Measurements from ENCODE around the gene TSPYL2.

DNA sequence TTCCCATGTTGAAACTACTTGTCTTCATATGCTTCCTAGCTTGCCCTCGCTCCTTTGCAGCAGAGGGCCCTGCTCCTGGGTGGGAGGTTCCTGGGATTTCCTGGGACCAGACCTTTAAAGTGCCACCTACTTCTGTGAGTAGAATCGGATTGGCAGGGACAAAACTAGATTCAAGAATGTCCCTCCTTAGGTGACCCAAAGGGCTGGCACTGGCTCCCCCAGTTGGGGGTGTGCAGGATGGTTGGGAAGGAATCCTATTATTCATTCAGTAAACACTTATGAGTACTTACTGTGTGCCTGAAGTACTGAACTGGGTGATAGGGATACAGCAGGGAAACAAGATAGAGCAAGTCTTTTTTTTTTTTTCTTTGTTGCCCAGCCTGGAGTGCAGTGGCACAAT lies 9.2 kb downstream of the TSPYL2 start:
- TF ChIP-seq, protein P1, sequence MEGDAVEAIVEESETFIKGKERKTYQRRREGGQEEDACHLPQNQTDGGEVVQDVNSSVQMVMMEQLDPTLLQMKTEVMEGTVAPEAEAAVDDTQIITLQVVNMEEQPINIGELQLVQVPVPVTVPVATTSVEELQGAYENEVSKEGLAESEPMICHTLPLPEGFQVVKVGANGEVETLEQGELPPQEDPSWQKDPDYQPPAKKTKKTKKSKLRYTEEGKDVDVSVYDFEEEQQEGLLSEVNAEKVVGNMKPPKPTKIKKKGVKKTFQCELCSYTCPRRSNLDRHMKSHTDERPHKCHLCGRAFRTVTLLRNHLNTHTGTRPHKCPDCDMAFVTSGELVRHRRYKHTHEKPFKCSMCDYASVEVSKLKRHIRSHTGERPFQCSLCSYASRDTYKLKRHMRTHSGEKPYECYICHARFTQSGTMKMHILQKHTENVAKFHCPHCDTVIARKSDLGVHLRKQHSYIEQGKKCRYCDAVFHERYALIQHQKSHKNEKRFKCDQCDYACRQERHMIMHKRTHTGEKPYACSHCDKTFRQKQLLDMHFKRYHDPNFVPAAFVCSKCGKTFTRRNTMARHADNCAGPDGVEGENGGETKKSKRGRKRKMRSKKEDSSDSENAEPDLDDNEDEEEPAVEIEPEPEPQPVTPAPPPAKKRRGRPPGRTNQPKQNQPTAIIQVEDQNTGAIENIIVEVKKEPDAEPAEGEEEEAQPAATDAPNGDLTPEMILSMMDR (IDR thresholded peaks at IDR 0.05; ENCODE audit: low read depth, low read length, poor library complexity, severe bottlenecking) = no peak
- no peak for TF ChIP-seq EZH2phosphoT487 (IDR thresholded peaks at IDR 0.05; ENCODE audit: borderline replicate concordance, low read length)
